Stimulated activated CD4-positive, alpha-beta T cell treated with anti-CD3 and anti-CD28 coated beads, Interleukin-4, amount 100 ng/mL, for 4 hours (primary cell): ENCODE data around the gene FAM83F.
"Not testable (repeated sequence)": the region's sequence is repeated elsewhere in the genome, so short reads cannot be mapped to it uniquely, and the experiment has no call there.

Experiments
- DNase-seq, 2 experiments: peaks; one replicate each; pipeline ENCODE4 v3.0.0-alpha.2; 2020

Gene FAM83F

GRCh38 chr22:39994566-39995392 lies at the start of gene FAM83F:
TSS of gene FAM83F (plus strand) at chr22:39994954. CDS start at chr22:39995043, 89 bp downstream.
- DNase-seq: peak; percentile 19 to 55

GRCh38 chr22:39946126-39946502 lies 48.6 kb upstream of the FAM83F start:
- no peak for DNase-seq

- no peak for DNase-seq
Measured at GRCh38 chr22:39946503-39947219, 48.1 kb upstream of the FAM83F start.

- no peak for DNase-seq
Measured at GRCh38 chr22:39947220-39948216, 47.2 kb upstream of the FAM83F start.

GRCh38 chr22:39949964-39950737 lies 44.6 kb upstream of the FAM83F start:
- no peak for DNase-seq

GRCh38 chr22:39951603-39952293 lies 43.0 kb upstream of the FAM83F start:
- not testable (repeated sequence) for DNase-seq

GRCh38 chr22:39952347-39952746 lies 42.4 kb upstream of the FAM83F start:
- DNase-seq: no peak

GRCh38 chr22:39953101-39953500 lies 41.7 kb upstream of the FAM83F start:
- DNase-seq: no peak

- no peak for DNase-seq
Measured at GRCh38 chr22:39954584-39955055, 40.1 kb upstream of the FAM83F start.

- DNase-seq: no peak
Measured at GRCh38 chr22:39955675-39956074, 39.1 kb upstream of the FAM83F start.

GRCh38 chr22:39956932-39957664 lies 37.7 kb upstream of the FAM83F start:
- no peak for DNase-seq

GRCh38 chr22:39958009-39958711 lies 36.6 kb upstream of the FAM83F start:
- no peak for DNase-seq

- DNase-seq: no peak
Measured at GRCh38 chr22:39958949-39959639, 35.7 kb upstream of the FAM83F start.

GRCh38 chr22:39959640-39960447 lies 34.9 kb upstream of the FAM83F start, which contains the start of gene TMA7B:
TSS of gene TMA7B (plus strand) at chr22:39960397. CDS start at chr22:39964375, 3,978 bp downstream.
- DNase-seq: peak; percentile 23 to 32

- DNase-seq: peak; percentile 36 to 63
Measured at GRCh38 chr22:39960791-39961746, 33.7 kb upstream of the FAM83F start.

GRCh38 chr22:39962071-39962470 lies 32.7 kb upstream of the FAM83F start:
- no peak for DNase-seq

- no peak for DNase-seq
Measured at GRCh38 chr22:39965748-39966147, 29.0 kb upstream of the FAM83F start.
